Omental fat pad (tissue), 4 donors: ENCODE measurements around the gene LPIN1. TPM values are rescaled to one million over a fixed set of nuclear protein-coding genes. Genes with fewer than 3 reads are reported as not detected.

Source experiments
- ATAC-seq: fragments of 150-250 bp; one replicate; pipeline ENCODE4 v1.9.1; 2016; ENCODE audit warnings: mild to moderate bottlenecking, moderate library complexity; ENCODE audit not compliant: low FRiP score
- DNase-seq: peaks from one replicate; pipeline ENCODE4 v3.0.0-alpha.2; 2019; ENCODE audit warnings: low spot score
- total RNA-seq, 4 donors: library from RNA; depleted of rRNA; stranded (reverse); fragments of >200 nt; gene quantifications; one replicate each; pipeline ENCODE4 v1.1.0, GENCODE V29; 2016
- TF ChIP-seq, protein P1 (sequence below), 3 donors: fragments of 450-650 bp; IDR thresholded peaks; one replicate each; pipeline ENCODE4 v1.5.1; 2016 to 2017; ENCODE audit warnings: antibody characterized with exemption in 3 of 3, mild to moderate bottlenecking in 3 of 3, moderate library complexity in 2 of 3

The LPIN1 gene
- total RNA-seq, 4 donors from 2014 or later, result 72.8 to 104 (median 89.1) TPM

DNA sequence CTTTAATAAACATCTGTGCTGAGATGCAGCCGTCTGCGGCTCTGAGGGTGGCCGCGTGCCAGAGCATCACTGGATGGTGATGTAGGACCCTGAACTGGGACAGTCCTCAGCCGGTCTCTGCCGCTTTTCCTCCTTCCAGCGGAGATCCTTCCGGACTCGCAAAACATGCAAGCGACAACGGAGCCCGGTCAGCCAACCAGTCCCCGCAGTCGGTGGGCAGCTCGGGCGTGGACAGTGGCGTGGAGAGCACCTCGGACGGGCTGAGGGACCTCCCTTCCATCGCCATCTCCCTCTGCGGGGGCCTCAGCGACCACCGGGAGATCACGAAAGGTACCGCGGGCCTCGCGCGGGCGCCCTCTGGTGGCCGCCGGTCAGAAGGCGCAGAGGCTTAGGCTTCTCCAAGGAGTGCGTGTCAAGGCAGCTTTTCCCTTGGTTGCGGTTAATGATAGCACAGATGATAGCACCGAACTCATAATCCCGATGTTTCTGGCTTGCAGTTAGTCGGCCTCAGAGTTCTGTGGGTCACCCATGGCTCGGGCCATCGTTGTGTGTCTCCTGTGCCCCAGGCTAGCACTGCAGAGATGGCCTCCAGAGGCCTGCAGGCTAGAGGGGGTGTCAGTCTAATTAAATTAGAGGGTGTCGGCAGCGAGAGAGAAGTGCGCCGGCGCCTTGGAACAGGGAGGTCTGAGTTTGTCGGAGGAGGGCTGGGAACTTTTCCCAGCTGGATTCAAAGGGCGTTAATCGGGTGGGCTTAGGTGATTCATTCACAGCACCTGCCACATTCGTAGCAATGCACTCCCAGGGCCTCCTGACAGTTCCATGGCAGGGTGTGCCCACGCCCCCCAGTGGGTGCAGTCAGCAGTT is 38.5 kb downstream of the LPIN1 start:
- TF ChIP-seq, protein P1, sequence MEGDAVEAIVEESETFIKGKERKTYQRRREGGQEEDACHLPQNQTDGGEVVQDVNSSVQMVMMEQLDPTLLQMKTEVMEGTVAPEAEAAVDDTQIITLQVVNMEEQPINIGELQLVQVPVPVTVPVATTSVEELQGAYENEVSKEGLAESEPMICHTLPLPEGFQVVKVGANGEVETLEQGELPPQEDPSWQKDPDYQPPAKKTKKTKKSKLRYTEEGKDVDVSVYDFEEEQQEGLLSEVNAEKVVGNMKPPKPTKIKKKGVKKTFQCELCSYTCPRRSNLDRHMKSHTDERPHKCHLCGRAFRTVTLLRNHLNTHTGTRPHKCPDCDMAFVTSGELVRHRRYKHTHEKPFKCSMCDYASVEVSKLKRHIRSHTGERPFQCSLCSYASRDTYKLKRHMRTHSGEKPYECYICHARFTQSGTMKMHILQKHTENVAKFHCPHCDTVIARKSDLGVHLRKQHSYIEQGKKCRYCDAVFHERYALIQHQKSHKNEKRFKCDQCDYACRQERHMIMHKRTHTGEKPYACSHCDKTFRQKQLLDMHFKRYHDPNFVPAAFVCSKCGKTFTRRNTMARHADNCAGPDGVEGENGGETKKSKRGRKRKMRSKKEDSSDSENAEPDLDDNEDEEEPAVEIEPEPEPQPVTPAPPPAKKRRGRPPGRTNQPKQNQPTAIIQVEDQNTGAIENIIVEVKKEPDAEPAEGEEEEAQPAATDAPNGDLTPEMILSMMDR (IDR thresholded peaks at IDR 0.05), result peak in 1 of 3 donors; percentile 83
- DNase-seq, result peak; percentile 29
- ATAC-seq, result peak; percentile 19

DNA sequence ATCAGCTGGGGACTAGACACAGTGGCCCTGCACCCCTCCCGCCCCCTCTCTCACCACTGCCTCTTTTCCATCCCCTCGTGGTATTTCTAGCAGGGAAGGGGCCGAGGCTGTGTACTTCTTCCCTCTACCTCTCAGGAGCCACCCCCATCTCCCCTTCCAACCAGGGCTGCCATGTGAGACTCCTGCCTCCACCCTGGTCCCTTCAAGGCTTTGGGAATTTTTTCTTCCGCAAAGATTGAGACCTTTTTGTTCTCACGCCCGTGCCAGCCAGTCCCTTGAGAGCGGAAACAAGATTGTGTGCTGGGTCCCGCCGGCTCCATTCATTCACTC is 39.1 kb downstream of the LPIN1 start:
- ATAC-seq, result no peak
- TF ChIP-seq, protein P1 (IDR thresholded peaks at IDR 0.05), result no peak

DNA sequence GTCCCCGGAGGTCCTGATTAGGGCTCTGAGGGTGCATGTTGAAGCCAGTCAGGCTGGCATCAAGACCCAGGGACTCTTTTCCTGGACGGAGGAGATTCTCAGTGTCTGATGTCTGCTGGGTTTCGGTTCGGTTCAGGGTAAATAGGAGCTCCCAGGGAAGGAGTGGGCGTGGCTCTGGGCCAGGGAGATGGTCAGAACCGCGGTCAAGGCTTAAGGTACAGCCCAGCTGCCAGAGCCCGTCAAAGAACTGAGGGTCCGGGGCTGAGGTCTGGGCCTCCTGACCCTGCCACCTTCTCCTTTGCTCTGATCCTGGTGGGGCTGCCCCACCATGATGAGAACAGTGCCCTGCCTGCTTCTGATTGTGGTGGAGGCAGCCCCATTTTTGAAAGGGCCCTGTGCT is 39.8 kb downstream of the LPIN1 start:
- TF ChIP-seq, protein P1 (IDR thresholded peaks at IDR 0.05), result no peak
- ATAC-seq (no peak), DNase-seq (no peak)

More for the DNA sequence above, 39.1 kb downstream of the LPIN1 start:
- no peak for DNase-seq

DNA sequence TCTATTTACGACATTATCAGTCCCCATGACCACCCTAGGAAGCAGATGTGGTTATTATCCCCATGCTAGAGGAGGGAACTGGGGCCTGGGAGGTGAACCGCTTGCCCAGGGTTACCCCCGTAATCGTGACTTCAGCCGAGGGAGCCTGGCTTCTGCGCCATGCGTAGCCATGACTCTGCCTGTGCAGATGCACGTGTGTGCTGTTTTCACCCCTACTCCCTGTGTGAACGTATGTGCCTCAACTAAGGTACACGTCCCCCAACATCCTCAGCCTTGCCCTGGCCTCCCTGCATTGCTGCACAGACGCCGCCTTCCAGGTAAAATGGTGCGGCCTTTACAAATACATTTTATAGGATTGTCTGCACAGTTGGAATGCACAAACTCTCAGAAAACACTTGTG is 40.2 kb downstream of the LPIN1 start:
- ATAC-seq, result no peak
- no peak for DNase-seq
- TF ChIP-seq, protein P1 (IDR thresholded peaks at IDR 0.05), result no peak

DNA sequence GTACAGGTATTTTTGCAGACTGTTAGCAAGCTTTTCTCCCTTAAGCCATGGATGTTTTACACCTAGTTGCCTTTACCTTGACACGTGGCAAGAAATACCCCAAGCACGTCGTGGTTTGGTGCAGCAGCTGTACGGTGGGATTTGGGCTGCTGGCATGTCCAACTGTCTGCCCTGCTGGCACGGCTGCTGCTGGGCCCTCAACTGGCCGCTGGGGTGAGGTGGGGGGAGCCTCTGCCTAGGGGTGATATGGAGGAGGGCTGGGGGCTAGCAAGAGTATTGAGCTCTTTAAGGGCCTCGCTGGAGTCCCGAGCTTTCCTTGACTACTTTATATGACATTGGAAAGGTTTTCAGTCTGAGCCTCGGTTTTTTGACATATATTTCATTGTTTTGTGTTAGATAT is 41.6 kb downstream of the LPIN1 start:
- TF ChIP-seq, protein P1 (IDR thresholded peaks at IDR 0.05), result no peak
- no peak for ATAC-seq
- no peak for DNase-seq

DNA sequence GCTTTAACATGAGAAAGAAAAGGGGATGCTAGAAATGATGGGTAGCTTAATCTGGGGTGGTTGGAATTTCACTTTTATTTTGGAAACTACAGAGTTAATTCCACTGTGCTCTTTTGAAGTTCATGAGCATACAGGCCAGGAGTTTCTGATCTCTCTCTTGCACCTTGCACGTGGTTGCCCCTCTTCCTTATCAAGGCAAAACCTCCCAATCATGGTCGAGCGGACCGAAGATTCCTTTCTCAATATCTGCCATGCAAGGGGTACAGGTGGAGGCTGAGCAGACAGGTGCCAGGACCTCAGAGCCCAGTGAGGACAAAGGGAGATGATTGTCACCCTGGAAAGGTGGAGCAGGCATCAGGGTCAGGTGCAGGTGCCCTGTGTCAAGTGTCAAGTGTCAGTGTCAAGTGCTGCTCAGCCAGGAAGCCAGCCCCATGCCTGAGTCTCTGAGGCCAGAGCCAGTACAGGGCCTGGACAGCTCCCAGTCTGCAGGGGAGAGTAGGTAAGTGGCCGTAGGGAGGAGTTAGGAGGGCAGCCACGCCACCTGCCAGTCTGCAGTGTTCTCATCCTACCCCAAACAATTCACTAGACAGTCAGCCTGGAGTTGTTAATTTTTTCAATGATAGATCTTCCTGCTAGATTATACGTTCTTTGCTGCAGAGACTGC is 42.2 kb downstream of the LPIN1 start:
- TF ChIP-seq, protein P1 (IDR thresholded peaks at IDR 0.05), result no peak
- DNase-seq, result no peak
- ATAC-seq, result no peak
